ENCODE measurements around the gene FTH1. TPM values are rescaled to one million over a fixed set of nuclear protein-coding genes. Genes with fewer than 3 reads are reported as not detected.

FTH1 gene
- total and polyA plus RNA-seq, 2 of the 13 experiments (the other 11 are each of a cell fraction or from before 2014, with no cell fraction given), result 607 to 760 TPM

DNA sequence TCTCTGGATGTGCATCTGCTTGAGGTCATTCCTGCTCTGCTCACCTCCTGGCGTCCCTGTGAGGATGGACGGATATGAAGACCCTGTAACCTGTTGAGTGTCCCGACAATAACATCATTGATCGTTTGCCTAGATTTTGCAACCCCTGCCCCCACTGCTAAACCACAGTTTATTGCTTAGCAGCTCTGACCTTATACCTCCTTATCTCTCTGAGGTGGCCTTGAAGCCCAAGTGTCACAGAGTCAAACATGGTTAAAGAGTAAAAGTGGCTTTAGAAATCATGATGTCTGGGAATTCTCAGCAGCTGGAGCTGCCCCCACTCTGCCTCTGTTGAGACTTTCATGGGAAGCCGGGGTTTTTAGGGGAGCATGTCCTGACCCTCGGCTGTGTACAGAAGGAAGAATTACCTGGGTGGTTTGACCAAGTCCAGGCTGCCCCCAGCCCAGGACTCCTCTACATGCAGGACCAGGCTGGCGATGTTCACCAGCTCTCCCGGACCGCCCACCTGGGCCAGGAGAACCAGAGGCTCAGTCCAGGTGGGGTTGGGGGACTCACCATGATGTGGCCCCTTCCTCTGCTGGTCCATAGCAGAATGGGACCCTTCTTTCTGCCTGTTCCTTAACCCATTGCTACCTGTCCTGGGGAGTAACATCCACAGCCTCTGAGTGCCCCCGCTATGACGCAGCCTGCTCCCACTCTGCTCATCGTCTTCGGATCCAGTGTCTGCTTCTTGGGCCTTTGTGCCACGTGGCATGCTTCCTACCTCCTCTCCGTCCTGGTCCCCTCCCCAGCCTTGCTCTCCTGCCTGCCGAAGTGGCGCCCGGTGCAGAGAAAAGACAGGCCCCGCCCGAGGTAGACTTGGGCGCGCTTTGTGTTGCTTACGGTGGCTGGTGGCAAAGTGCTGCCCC lies 33.4 kb upstream of the FTH1 start (continued):
- TF ChIP-seq ZNF430 (CRISPR knock-in tag; IDR thresholded peaks at IDR 0.05), result no peak
- TF ChIP-seq, protein P1, sequence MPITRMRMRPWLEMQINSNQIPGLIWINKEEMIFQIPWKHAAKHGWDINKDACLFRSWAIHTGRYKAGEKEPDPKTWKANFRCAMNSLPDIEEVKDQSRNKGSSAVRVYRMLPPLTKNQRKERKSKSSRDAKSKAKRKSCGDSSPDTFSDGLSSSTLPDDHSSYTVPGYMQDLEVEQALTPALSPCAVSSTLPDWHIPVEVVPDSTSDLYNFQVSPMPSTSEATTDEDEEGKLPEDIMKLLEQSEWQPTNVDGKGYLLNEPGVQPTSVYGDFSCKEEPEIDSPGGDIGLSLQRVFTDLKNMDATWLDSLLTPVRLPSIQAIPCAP (CRISPR knock-in tag; IDR thresholded peaks at IDR 0.05; ENCODE audit: low read depth), result no peak
- 0 out of 2 replicates have a peak, but pooled peaks have one; percentile 36 for TF ChIP-seq ZNF747 (CRISPR knock-in tag; IDR thresholded peaks at IDR 0.05; ENCODE audit: borderline replicate concordance)
- TF ChIP-seq ZNF432 (CRISPR knock-in tag; IDR thresholded peaks at IDR 0.05; ENCODE audit: borderline replicate concordance), result 0 out of 2 replicates have a peak, but pooled peaks have one; percentile 35
- 0 out of 2 replicates have a peak, but pooled peaks have one; percentile 18 for TF ChIP-seq HOXA5 (CRISPR knock-in tag; IDR thresholded peaks at IDR 0.05)
- no peak for TF ChIP-seq ZNF777 (CRISPR knock-in tag; IDR thresholded peaks at IDR 0.05)
- no peak; the same call in 1 of the 2 replicates for TF ChIP-seq ESRRA (CRISPR knock-in tag; IDR thresholded peaks at IDR 0.05; ENCODE audit: low read depth)
- no peak for TF ChIP-seq ZNF839 (CRISPR knock-in tag; IDR thresholded peaks at IDR 0.05; ENCODE audit: borderline replicate concordance)
- TF ChIP-seq ZNF235 (CRISPR knock-in tag; IDR thresholded peaks at IDR 0.05; ENCODE audit: borderline replicate concordance), result no peak
- TF ChIP-seq GABPB1 (CRISPR knock-in tag; IDR thresholded peaks at IDR 0.05), result peak; percentile 19
- TF ChIP-seq, protein P2, sequence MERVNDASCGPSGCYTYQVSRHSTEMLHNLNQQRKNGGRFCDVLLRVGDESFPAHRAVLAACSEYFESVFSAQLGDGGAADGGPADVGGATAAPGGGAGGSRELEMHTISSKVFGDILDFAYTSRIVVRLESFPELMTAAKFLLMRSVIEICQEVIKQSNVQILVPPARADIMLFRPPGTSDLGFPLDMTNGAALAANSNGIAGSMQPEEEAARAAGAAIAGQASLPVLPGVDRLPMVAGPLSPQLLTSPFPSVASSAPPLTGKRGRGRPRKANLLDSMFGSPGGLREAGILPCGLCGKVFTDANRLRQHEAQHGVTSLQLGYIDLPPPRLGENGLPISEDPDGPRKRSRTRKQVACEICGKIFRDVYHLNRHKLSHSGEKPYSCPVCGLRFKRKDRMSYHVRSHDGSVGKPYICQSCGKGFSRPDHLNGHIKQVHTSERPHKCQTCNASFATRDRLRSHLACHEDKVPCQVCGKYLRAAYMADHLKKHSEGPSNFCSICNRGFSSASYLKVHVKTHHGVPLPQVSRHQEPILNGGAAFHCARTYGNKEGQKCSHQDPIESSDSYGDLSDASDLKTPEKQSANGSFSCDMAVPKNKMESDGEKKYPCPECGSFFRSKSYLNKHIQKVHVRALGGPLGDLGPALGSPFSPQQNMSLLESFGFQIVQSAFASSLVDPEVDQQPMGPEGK (CRISPR knock-in tag; IDR thresholded peaks at IDR 0.05), result peak; percentile 85
- TF ChIP-seq, protein P3, sequence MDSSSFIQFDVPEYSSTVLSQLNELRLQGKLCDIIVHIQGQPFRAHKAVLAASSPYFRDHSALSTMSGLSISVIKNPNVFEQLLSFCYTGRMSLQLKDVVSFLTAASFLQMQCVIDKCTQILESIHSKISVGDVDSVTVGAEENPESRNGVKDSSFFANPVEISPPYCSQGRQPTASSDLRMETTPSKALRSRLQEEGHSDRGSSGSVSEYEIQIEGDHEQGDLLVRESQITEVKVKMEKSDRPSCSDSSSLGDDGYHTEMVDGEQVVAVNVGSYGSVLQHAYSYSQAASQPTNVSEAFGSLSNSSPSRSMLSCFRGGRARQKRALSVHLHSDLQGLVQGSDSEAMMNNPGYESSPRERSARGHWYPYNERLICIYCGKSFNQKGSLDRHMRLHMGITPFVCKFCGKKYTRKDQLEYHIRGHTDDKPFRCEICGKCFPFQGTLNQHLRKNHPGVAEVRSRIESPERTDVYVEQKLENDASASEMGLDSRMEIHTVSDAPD (CRISPR knock-in tag; IDR thresholded peaks at IDR 0.05), result no peak; the same call in none of the 2 replicates
- TF ChIP-seq, protein P4, sequence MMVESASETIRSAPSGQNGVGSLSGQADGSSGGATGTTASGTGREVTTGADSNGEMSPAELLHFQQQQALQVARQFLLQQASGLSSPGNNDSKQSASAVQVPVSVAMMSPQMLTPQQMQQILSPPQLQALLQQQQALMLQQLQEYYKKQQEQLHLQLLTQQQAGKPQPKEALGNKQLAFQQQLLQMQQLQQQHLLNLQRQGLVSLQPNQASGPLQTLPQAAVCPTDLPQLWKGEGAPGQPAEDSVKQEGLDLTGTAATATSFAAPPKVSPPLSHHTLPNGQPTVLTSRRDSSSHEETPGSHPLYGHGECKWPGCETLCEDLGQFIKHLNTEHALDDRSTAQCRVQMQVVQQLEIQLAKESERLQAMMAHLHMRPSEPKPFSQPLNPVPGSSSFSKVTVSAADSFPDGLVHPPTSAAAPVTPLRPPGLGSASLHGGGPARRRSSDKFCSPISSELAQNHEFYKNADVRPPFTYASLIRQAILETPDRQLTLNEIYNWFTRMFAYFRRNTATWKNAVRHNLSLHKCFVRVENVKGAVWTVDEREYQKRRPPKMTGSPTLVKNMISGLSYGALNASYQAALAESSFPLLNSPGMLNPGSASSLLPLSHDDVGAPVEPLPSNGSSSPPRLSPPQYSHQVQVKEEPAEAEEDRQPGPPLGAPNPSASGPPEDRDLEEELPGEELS (CRISPR knock-in tag; IDR thresholded peaks at IDR 0.05), result peak; percentile 73
- no peak for TF ChIP-seq FOXP1 (IDR thresholded peaks at IDR 0.05)
- TF ChIP-seq FOXP1 (CRISPR knock-in tag; IDR thresholded peaks at IDR 0.05), result peak; percentile 72
- peak; percentile 60 for TF ChIP-seq HDAC1 (CRISPR knock-in tag; IDR thresholded peaks at IDR 0.05)
- TF ChIP-seq NR2F6 (IDR thresholded peaks at IDR 0.05), result peak; percentile 93
- peak; percentile 65 for TF ChIP-seq NR2F6 (CRISPR knock-in tag; IDR thresholded peaks at IDR 0.05)
- no peak for TF ChIP-seq GTF2F1 (IDR thresholded peaks at IDR 0.05; ENCODE audit: low read length)
- no peak for TF ChIP-seq KLF15 (CRISPR knock-in tag; IDR thresholded peaks at IDR 0.05; ENCODE audit: borderline replicate concordance)
- no peak; the same call in 1 of the 2 replicates for TF ChIP-seq CEBPB (IDR thresholded peaks at IDR 0.05; ENCODE audit: borderline replicate concordance, low read depth, low read length)

Data from HepG2 (cell line).